Activated CD8-positive, alpha-beta memory T cell treated with anti-CD3 and anti-CD28 coated beads, Interleukin-2, amount 50 U/mL, for 4 hours (primary cell): ENCODE measurements around the gene HYAL2.
A peak's percentile ranks its signal among the peaks of the same experiment; 100 is the strongest.

Experiments
- DNase-seq: peaks from one replicate; pipeline ENCODE4 v3.0.0-alpha.2; 2020

Gene HYAL2

GRCh38 chr3:50322386-50323091 is at the start of gene HYAL2:
HYAL2 (minus strand) TSS chr3:50322745; CDS start chr3:50320489, 2,256 bp downstream.
- no peak for DNase-seq

GRCh38 chr3:50371133-50371685 is 48.7 kb upstream of the HYAL2 start:
- no peak for DNase-seq

- no peak for DNase-seq
These were observed 48.0 kb upstream of the HYAL2 start for GRCh38 chr3:50370594-50370993.

GRCh38 chr3:50369012-50369670 is 46.6 kb upstream of the HYAL2 start:
- no peak for DNase-seq

GRCh38 chr3:50365842-50366220 is 43.3 kb upstream of the HYAL2 start:
- DNase-seq = no peak

GRCh38 chr3:50365080-50365841 is 42.7 kb upstream of the HYAL2 start:
- DNase-seq = peak; percentile 92

- no peak for DNase-seq
These were observed 42.1 kb upstream of the HYAL2 start for GRCh38 chr3:50364573-50365079.

- no peak for DNase-seq
These were observed 37.2 kb upstream of the HYAL2 start for GRCh38 chr3:50359760-50360110.

- DNase-seq = peak; percentile 92
These were observed 36.6 kb upstream of the HYAL2 start, which contains the start of gene TMEM115 for GRCh38 chr3:50358911-50359759. TMEM115 (minus strand) TSS chr3:50359521; CDS start chr3:50359063, 458 bp downstream.

- no peak for DNase-seq
These were observed 35.9 kb upstream of the HYAL2 start for GRCh38 chr3:50358355-50358910.

GRCh38 chr3:50357481-50357880 is 34.9 kb upstream of the HYAL2 start:
- no peak for DNase-seq

- DNase-seq = no peak
These were observed 34.0 kb upstream of the HYAL2 start for GRCh38 chr3:50356553-50356952.

GRCh38 chr3:50355829-50356552 is 33.4 kb upstream of the HYAL2 start:
- DNase-seq = no peak

GRCh38 chr3:50354850-50355249 is 32.3 kb upstream of the HYAL2 start:
- DNase-seq = no peak

GRCh38 chr3:50354186-50354764 is 31.7 kb upstream of the HYAL2 start:
- DNase-seq = no peak

GRCh38 chr3:50353245-50354004 is 30.9 kb upstream of the HYAL2 start:
- no peak for DNase-seq

- no peak for DNase-seq
These were observed 30.2 kb upstream of the HYAL2 start for GRCh38 chr3:50352781-50353180.

- DNase-seq = no peak
These were observed 28.8 kb upstream of the HYAL2 start for GRCh38 chr3:50351323-50351697.

GRCh38 chr3:50350527-50351322 is 28.2 kb upstream of the HYAL2 start, which contains the start of the genes CYB561D2 and NPRL2:
CYB561D2 (plus strand) TSS chr3:50350862; CDS start chr3:50351434, 572 bp downstream.
NPRL2 (minus strand) TSS chr3:50350775; CDS start chr3:50350652, 123 bp downstream.
- peak; percentile 99 for DNase-seq
